HepG2 (cell line): ENCODE results near the gene SYNGAP1. TPM values are rescaled to one million over a fixed set of nuclear protein-coding genes. Genes with fewer than 3 reads are reported as not detected.

ENCODE experiments used
- AKNA ChIP-seq: sonication (generic); formaldehyde crosslinking; IDR thresholded peaks from 2 replicates; pipeline ENCODE4 v1.4.0; 2020; ENCODE audit warnings: missing genetic modification reagents, borderline replicate concordance
- ARID5B ChIP-seq: IDR thresholded peaks from 2 replicates; pipeline ENCODE4 v1.4.0; 2020; ENCODE audit warnings: mild to moderate bottlenecking, missing genetic modification reagents
- E2F1 ChIP-seq: sonication (generic); formaldehyde crosslinking; IDR thresholded peaks from 2 replicates; pipeline ENCODE4 v1.5.0; 2020; ENCODE audit warnings: missing genetic modification reagents
- KMT2B ChIP-seq: IDR thresholded peaks from 2 replicates; pipeline ENCODE4 v1.6.1; 2016; ENCODE audit warnings: missing genetic modification reagents, missing compliant biosample characterization
- RXRA ChIP-seq: sonication (generic); formaldehyde crosslinking; IDR thresholded peaks from 2 replicates; pipeline ENCODE4 v1.5.1; 2020; ENCODE audit warnings: missing genetic modification reagents
- SKI ChIP-seq: fragments of 450-650 bp; IDR thresholded peaks from one replicate; pipeline ENCODE4 v1.6.1; 2018; ENCODE audit warnings: mild to moderate bottlenecking; ENCODE audit not compliant: partially characterized antibody
- ZBTB25 ChIP-seq: IDR thresholded peaks from 2 replicates; pipeline ENCODE4 v1.6.1; 2018; ENCODE audit warnings: missing genetic modification reagents
- ZNF18 ChIP-seq: sonication (generic); formaldehyde crosslinking; IDR thresholded peaks from 2 replicates; pipeline ENCODE4 v1.8.0; 2022; ENCODE audit warnings: mild to moderate bottlenecking, missing genetic modification reagents; ENCODE audit not compliant: insufficient replicate concordance
- ZNF292 ChIP-seq: sonication (generic); formaldehyde crosslinking; IDR thresholded peaks from 2 replicates; pipeline ENCODE4 v1.8.1; 2022; ENCODE audit warnings: mild to moderate bottlenecking, low read depth, missing genetic modification reagents, borderline replicate concordance
- ZNF354B ChIP-seq: sonication (generic); formaldehyde crosslinking; IDR thresholded peaks from 2 replicates; pipeline ENCODE4 v1.8.0; 2022; ENCODE audit warnings: mild to moderate bottlenecking, missing genetic modification reagents
- ZNF562 ChIP-seq: sonication (generic); formaldehyde crosslinking; IDR thresholded peaks from 2 replicates; pipeline ENCODE4 v1.8.0; 2022; ENCODE audit warnings: missing genetic modification reagents, borderline replicate concordance
- ZNF710 ChIP-seq: sonication (generic); formaldehyde crosslinking; IDR thresholded peaks from 2 replicates; pipeline ENCODE4 v1.5.0; 2020; ENCODE audit warnings: mild to moderate bottlenecking, missing genetic modification reagents, borderline replicate concordance
- ZNF749 ChIP-seq: sonication (generic); formaldehyde crosslinking; IDR thresholded peaks from 2 replicates; pipeline ENCODE4 v1.8.0; 2022; ENCODE audit warnings: mild to moderate bottlenecking, missing genetic modification reagents, moderate library complexity, borderline replicate concordance
- ZNF792 ChIP-seq: IDR thresholded peaks from 2 replicates; pipeline ENCODE4 v1.6.1; 2016
- polyA plus RNA-seq, 8 experiments: library from polyadenylated mRNA; depleted of rRNA in 3 of 8; stranded (reverse) in 7 of 8; unstranded in 1 of 8; fragments of >200 nt; fragmentation: Illumina TruSeq in 4 of 8; extraction: Trizol in 4 of 8; gene quantifications; 2 replicates each; pipeline versions ENCODE4 v1.2.1 to v1.2.3, GENCODE V29; 2011 to 2016; ENCODE audit warnings: low read depth in 4 of 8, missing spikeins in 1 of 8, mixed read lengths in 1 of 8; ENCODE audit not compliant: insufficient read depth in 1 of 8
- total RNA-seq, 5 experiments: library from RNA; depleted of rRNA; stranded (reverse); fragments of >200 nt; fragmentation: Illumina TruSeq; extraction: Trizol; gene quantifications; 2 replicates each; pipeline ENCODE4 v1.2.3, GENCODE V29; 2016; ENCODE audit warnings: low read depth in 1 of 5

SYNGAP1 gene
- total and polyA plus RNA-seq, 2 of the 13 experiments (the other 11 are each of a cell fraction or from before 2014, with no cell fraction given): 0.75 to 1.1 TPM

GRCh38 chr6:33390767-33391277 is 29.0 kb upstream of the SYNGAP1 start (continued):
- TF ChIP-seq ARID5B (CRISPR knock-in tag) (no peak), ZNF562 (no peak), AKNA (CRISPR knock-in tag) (no peak), ZNF18 (CRISPR knock-in tag) (no peak), ZNF792 (no peak), SKI (no peak), E2F1 (CRISPR knock-in tag) (no peak), ZNF292 (CRISPR knock-in tag) (no peak), ZNF710 (no peak), ZNF354B (CRISPR knock-in tag) (no peak), KMT2B (no peak), ZBTB25 (no peak), ZNF749 (0 out of 2 replicates have a peak, but pooled peaks have one; percentile 11), RXRA (CRISPR knock-in tag) (no peak)
